Adrenal gland (tissue), 5 donors: ENCODE measurements around the gene CMTR1.

ENCODE experiments used
- POLR2A ChIP-seq, 2 donors: fragments of 450-650 bp; IDR thresholded peaks; one replicate each; pipeline ENCODE4 v1.6.1; 2017; ENCODE audit warnings: antibody characterized with exemption in 2 of 2, mild to moderate bottlenecking in 2 of 2, moderate library complexity in 1 of 2
- TF ChIP-seq, protein P1 (sequence below), 6 experiments: fragments of 450-650 bp in 4 of 6; fragments of 200-600 bp in 2 of 6; sonication (generic) in 1 of 6; IDR thresholded peaks; 1 replicate in 5 of 6; 2 replicates in 1 of 6; pipeline versions ENCODE4 v1.5.1 to v1.8.0; 2016 to 2021; ENCODE audit warnings: antibody characterized with exemption in 6 of 6, mild to moderate bottlenecking in 2 of 6, moderate library complexity in 1 of 6
- donor health status: DM: no; HTN: no; CAD: no.

DNA sequence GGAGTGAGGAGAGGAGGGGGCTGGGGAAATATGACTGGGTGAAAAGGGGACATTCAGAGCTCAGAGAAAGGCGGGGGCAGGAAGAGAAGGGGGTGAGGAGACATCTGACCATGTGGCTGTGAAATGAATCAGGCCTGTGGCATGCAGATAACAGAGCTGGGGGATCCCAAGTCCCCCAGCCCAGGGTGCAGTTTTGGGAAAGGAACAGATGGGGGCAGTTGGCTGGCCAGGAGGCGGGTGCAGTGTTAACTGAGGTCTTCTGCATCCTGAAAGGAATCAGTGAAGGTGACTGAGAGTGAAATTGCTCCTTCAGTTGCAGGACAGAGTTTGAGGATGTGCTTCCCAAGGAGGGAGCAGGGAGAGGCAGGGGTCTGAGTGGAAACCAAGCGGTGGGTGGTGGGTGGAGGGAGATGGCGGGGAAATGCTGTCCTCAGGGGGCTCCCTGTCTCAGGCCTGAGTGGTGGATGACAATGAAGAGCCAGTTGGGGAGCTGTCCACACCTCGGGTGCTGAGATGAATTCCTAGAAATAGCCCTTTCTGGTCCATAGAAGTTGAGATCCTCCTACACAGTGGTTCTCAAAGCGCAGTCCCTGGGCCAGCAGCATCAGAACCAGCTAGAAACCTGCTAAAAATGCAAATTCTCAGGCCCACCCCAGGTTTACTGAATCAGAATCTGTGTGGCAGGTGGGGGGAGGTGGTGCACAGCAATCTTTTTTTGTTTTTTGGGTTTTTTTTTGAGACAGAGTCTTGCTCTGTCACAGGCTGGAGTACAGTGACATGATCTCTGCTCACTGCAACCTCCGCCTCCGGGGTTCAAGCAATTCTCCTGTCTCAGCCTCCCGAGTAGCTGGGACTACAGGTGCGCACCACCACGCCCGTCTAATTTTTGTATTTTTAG lies 92.7 kb downstream of the CMTR1 start:
- TF ChIP-seq, protein P1, sequence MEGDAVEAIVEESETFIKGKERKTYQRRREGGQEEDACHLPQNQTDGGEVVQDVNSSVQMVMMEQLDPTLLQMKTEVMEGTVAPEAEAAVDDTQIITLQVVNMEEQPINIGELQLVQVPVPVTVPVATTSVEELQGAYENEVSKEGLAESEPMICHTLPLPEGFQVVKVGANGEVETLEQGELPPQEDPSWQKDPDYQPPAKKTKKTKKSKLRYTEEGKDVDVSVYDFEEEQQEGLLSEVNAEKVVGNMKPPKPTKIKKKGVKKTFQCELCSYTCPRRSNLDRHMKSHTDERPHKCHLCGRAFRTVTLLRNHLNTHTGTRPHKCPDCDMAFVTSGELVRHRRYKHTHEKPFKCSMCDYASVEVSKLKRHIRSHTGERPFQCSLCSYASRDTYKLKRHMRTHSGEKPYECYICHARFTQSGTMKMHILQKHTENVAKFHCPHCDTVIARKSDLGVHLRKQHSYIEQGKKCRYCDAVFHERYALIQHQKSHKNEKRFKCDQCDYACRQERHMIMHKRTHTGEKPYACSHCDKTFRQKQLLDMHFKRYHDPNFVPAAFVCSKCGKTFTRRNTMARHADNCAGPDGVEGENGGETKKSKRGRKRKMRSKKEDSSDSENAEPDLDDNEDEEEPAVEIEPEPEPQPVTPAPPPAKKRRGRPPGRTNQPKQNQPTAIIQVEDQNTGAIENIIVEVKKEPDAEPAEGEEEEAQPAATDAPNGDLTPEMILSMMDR (IDR thresholded peaks at IDR 0.05), result no peak
- no peak for TF ChIP-seq POLR2A (IDR thresholded peaks at IDR 0.05)
